Effector CD8-positive, alpha-beta T cell (primary cell): Measurements from ENCODE around the gene RPS26.
"Not testable (repeated sequence)": the region's sequence is repeated elsewhere in the genome, so short reads cannot be mapped to it uniquely, and the experiment has no call there.

Experiments
- DNase-seq: peaks from one replicate; lab custom pipeline; 2025; lab: John Stamatoyannopoulos, UW

Gene RPS26

DNA sequence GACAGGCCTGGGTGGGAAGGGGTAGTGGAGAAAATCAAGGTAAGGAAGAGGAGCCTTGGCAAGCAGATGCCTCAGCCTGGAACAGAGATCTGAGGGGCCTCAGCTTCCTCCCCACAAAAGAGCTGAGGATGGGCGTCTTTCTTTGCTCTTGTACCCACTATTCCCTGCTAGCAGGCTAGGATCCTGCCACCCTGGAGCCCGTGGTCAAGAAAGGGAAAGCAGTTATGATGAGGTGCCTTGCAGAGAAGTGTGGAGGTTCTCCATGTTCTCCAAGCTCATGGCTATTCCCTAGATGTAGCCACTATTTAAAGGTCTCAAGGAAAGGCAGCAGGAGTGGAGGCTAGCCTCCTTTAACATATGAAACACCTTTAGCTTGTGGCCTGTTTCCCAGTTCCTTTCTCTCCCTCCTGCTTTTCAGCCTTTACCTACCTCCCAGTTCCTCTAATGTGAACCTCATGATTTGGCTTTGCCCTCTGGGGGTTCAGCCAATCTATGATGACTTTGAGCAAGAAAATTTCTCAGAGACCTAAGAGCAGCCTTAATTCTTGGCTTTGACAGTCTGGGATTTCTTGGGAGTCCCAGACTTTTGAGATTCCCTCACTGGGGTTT lies 19.7 kb upstream of the RPS26 start:
- DNase-seq: no peak

DNA sequence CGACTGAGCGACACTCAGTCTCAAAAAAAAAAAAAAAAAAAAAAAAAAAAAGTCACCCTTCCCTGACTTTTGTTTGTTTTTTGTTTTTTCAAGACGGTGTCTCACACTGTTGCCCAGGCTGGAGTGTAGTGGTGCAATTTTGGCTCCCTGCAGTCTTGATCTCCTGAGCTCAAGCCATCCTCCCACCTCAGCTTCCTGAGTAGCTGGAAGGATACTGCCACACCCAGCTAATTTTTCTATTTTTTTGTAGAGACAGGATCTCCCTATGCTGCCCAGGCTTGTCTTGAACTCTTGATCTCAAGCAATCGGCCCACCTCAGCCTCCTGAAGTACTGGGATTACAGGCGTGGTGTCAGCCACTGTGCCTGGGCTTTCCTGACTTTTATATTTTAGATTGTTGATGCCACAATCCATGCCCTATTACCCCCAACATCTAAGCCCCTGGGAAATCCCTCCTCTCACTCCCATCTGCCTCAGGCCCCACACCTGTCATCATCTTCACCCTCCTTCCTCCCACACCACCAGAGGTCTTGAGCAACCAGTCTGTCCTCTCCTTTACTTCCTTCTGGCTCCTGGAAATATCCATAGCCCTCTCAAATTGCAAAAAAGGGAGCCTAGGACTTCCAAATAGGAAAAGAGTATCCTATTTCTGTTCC lies 13.1 kb upstream of the RPS26 start:
- DNase-seq: no peak

DNA sequence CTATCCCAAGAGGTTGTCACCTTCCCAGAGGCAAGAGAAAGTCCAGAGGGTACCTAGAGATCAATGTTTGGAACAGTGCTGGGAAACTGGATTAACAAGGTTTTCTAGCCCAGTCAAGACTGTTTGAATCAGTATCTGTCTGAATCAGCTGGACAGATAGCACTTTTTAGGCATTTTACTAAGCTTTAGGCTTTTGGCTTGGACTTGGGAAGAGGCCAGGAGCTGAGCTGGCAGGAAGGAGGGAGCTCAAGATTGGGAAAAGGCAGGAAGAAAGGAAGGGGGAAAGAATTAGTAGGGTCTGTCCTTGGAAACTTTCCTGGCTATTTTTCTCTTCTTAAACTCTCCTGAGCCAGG lies 12.6 kb upstream of the RPS26 start:
- no peak for DNase-seq

DNA sequence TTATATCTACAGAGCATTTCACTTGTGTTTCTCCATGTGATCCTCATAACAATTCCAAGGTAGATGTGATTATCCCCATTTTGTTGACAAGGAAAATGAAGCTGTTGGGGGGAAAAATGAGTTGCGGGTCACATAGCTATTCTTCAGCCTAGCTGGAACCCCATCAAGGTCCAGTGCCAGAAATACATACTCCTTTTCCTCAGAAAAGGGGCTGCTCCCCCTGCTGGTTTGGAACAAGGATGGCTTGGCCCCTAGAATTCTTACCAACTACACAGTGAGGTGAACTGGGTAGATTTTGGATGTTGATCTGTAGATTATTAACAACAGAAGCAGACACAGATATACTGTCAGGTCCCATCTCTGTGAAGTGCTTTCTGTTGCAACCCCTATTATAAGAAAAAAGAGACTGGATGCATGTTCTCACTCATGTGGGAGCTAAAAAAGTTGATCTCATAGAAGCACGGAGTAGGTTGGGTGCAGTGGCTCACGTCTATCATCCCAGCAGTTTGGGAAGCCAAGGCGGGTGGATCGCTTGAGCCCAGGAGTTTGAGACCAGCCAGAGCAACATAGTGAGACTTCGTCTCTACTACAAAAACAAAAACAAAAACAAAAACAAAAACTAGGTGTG lies 11.9 kb upstream of the RPS26 start:
- DNase-seq: peak; percentile 8

DNA sequence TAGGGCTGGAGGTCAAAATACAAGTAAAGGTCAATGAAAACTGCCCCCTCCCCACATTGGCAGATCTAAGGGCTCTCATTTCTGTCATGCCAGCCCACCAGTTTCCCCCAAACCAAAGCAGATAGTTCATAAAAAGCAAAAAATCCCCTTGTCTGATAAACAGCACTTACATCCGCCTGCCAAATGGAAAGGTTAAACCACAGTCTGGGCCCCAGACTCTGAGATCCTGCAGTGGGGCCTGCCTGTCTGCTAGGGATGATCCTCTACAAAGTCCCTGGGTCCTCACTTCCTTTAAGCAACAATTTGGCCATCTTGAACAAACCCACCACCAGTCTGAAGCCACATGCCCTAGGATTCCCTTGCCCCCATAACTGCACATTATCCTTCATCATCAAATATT lies 9.7 kb upstream of the RPS26 start:
- no peak for DNase-seq

DNA sequence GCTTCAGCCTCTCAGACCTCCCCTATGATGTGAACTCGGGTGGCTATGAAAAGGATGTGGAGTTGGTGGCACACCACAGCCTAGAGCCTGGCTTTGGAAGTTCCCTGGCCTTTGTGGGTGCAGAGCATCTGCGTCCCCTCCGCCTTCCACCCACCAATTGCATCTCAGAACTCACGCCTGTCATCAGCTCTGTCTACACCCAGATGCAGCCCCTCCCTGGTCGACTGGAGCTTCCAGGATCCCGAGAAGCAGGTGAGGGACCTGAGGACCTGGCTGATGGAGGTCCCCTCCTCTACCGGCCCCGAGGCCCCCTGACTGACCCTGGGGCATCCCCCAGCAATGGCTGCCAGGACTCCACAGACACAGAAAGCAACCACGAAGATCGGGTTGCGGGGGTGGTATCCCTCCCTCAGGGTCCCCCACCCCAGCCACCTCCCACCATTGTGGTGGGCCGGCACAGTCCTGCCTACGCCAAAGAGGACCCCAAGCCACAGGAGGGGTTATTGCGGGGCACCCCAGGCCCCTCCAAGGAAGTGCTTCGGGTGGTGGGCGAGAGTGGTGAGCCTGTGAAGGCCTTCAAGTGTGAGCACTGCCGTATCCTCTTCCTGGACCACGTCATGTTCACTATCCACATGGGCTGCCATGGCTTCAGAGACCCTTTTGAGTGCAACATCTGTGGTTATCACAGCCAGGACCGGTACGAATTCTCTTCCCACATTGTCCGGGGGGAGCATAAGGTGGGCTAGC lies 7.0 kb upstream of the RPS26 start:
- DNase-seq: no peak

DNA sequence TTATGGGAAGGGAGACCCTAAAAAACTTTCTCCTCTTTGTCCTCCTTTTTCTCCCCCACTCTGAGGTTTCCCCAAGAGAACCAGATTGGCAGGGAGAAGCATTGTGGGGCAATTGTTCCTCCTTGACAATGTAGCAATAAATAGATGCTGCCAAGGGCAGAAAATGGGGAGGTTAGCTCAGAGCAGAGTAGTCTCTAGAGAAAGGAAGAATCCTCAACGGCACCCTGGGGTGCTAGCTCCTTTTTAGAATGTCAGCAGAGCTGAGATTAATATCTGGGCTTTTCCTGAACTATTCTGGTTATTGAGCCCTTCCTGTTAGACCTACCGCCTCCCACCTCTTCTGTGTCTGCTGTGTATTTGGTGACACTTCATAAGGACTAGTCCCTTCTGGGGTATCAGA lies 4.6 kb upstream of the RPS26 start:
- no peak for DNase-seq

DNA sequence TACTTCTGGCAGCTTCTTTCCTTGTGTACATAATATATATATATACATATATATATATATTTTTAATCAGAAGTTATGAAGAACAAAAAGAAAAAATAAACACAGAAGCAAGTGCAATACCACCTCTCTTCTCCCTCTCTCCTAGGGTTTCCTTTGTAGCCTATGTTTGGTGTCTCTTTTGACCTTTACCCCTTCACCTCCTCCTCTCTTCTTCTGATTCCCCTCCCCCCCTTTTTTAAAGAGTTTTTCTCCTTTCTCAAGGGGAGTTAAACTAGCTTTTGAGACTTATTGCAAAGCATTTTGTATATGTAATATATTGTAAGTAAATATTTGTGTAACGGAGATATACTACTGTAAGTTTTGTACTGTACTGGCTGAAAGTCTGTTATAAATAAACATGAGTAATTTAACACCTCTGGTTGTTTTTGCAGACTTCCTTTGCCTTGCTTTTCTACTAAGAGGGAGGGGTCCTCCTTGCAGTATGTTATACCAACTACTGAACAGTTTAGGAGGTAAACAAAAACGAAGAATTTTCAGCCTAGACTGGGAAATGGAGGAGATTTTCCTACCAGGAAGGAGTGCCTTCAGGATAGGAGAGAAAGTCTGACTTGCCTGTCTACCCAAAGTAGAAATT lies 3.6 kb upstream of the RPS26 start:
- no peak for DNase-seq

DNA sequence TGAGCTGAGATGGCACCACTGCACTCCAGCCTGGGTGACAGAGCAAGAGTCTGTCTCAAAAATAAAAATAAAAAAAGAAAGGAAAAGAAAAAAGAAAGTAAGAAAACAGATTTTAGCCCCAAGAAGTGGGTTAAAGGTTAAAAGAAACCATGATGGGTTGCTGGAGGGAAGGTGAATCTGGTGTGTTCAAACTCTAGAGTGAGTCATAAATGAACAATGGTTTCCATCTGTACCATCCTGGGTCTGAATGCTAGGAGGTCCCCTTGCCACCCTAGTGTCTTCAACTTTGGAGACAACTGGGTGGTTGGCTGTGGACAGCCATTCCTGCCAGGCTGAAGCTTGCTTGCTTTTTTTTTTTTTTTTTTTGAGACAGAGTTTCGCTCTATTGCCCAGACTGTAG lies 1.6 kb upstream of the RPS26 start:
- no peak for DNase-seq

DNA sequence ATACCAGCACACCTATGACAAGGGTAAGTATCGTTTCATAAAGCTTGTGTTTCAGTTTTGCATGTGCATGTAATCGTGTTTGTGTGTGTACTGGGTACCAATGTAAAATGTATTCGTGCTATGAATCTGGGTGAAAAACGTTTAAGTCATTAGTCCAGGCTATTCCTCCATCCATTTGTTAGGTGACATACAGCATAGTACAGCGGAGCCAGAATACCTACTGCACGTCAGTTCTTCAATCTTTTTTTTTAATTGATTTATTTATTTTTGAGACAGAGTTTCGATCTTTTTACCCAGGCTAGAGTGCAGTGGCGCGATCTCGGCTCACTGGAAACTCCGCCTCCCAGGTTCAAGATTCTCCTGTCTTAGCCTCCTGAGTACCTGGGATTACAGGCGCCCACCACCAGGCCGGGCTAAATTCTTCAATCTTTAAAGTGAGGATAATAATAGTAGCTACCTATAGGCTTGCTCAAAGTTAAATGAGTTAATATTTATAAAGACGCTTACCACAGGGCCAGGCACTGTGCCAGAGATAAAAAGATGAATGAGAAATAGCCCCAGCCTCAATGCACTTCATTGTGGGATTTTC lies 661 bp upstream of the RPS26 start:
- DNase-seq: no peak

DNA sequence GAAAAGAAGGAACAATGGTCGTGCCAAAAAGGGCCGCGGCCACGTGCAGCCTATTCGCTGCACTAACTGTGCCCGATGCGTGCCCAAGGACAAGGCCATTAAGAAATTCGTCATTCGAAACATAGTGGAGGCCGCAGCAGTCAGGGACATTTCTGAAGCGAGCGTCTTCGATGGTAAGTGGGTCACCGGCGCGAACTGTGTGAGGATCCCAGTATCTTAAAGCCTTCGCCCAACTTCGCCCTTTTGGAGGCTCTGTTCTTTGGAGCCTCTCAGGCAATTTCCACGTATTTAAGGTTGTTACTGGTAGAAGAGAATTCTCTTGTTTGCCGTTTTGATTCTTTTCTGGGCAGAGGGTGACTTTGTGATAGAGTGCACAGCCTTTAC lies 704 bp downstream of the RPS26 start:
- not testable (repeated sequence) for DNase-seq

DNA sequence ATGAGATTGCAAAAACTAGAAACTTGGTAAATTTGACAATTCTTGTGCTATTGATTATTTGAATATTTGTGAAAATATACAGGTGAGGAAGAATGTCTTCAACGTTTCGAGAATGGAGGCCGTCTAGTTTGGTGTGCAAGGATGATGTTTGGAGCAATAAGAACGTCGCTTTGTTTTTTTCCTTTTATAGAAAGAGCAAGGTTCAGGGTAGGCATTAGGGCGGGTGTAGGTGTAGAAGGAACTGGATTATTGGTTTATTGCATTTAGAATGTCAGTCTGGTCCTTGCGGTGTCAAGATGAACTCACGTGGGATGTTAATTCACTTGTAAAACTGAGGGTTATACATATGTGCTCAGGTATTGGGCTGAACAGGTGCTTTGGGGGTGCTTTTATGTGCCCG lies 1.1 kb downstream of the RPS26 start:
- DNase-seq: no peak

DNA sequence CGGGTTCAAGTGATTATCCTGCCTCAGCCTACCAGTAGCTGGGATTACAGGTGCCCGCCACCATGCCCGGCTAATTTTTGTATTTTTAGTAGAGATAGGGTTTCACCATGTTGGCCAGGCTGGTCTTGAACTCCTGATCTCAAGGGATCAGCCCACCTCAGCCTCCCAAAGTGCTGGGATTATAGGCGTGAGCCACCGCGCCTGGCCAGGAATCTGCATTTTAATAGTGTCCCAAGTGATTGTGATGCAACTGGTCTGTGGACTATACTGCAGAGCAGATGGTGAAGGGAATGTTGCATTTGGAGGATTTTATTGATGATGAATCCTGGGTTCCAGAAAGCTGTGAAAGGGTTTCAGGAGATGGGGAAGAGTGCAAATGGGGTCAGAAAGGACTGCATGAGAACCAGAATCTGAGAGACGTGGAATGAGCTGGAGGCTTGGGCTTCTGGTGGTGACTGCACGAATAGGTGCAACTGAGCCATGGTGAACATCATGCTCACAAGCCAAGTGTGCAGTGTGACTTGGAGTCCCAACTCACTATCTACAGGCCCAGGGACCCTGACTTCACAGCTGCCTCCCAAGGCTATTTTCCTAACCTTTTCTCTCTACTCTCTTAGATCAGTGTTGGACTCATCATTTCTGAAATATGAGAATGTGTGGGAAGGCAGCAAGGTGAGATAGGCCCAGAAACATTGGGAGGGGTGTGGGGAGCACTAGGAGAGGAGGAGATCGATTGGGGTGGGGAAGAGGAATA lies 4.5 kb downstream of the RPS26 start:
- DNase-seq: no peak

DNA sequence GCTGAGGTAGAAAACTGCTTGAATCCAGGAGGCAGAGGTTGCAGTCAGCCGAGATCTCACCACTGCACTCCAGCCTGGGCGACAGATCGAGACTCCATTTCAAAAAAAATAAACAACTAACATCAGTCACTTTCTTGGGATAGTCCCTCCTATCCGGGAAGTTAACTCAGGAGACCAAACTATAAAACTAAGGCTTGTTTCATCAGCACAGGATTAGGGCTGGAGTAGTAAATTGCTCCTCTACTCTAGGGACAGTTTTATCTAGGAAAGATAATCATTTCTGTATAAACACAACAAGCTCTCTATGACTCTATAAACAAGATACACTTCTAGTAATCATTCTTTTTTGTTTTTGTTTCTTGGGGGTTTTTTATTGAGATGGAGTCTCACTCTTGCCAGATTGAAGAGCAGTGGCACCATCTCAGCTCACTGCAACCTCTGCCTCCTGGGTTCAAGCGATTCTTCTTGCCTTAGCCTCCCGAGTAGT lies 11.7 kb downstream of the RPS26 start:
- DNase-seq: no peak

DNA sequence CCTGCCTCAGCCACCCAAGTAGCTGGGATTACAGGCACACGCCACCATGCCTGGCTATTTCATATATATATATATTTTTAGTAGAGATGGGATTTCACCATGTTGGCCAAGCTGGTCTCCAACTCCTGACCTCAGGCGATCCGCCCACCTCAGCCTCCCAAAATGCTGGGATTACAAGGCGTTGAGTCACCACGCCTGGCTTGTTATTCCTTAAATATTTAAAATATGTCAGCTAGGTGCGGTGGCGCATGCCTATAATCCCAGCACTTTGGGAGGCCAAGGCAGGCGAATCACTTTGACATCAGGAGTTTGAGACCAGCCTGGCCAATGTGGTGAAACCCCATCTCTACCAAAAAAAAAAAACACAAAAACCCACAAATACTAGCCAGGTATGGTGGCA lies 18.2 kb downstream of the RPS26 start:
- DNase-seq: not testable (repeated sequence)

DNA sequence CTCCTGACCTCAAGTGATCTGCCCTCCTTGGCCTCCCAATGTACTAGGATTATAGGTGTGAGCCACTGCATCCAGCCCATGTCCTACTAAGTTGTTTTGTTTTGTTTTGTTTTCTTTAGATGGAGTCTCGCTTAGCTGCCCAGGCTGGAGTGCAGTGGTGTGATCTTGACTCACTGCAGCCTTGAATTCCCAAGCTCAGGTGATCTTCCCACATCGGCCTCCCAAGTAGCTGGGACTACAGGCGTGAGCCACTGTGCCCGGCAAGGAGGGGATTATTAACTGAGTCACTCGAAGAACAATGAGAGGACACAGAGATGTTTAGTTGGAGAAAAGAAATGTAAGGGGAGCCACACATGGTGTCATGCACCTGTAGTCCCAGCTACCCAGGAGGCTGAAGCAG lies 20.3 kb downstream of the RPS26 start:
- no peak for DNase-seq

DNA sequence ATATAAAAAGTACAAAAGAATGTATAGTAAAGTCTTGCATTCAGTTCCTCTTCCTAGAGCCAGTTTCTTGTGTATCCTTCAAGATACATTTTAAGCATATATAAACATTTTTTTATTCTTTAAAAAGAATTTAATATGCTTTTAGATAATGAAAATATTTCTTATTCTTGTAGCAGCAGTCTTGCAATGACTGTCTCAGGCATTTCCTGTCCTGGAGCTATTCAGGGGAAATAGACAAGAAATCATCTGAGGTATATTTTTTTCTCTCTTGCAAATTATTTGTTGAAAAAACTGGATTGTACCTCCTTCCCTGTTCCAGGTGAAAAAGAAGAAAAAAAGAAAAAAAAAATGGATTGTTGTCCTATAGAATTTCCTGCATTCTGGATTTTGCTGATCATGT lies 21.3 kb downstream of the RPS26 start:
- no peak for DNase-seq

DNA sequence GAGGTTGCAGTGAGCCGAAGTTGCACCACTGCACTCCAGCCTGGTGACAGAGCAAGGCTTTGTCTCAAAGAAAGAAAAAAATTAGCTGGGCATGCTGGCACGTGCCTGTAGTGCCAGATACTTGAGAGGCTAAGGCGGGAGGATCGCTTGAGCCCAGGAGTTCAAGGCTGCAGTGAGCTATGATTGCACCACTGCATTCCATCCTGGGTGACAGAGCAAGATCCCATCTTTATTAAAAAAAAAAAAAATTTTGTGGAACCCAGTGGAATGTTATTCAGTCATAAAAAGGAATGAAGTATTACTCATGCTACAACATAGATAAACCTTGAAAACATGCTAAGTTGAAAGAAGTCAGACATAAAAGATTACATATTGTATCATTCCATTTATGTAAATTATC lies 29.9 kb downstream of the RPS26 start:
- no peak for DNase-seq

DNA sequence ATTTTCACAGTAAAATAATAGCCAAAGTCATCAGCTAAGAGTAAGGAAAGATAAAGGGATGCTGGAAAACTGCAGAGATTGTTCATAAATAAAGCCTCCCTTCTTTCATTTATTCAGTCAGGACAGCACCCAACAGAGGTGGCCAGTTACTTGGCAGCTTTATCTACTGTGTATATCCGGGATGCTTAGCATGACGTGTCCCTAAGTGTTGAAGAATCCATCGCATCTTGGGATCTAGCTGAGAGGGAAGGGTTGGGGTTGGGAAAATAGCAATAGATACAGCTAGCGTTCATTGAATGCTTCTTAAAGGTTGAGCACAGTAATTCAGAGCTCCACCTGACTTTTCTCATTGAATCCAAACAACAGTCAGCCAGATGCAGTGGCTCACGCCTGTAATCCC lies 32.7 kb downstream of the RPS26 start:
- no peak for DNase-seq

DNA sequence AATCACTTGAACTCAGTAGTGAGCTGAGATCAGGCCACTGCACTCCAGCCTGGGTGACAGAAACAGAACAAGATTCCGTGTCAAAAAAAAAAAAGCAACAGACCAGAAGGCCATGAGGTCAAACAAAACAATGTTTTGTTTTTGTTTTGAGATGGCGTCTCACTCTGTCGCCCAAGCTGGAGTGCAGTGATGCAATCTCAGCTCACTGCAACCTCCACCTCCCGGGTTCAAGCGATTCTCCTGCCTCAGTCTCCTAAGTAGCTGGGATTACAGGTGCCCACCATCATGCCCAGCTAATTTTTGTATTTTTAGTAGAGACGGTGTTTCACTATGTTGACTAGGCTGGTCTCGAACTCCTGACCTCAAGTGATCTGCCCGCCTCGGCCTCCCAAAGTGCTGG lies 36.2 kb downstream of the RPS26 start:
- not testable (repeated sequence) for DNase-seq

DNA sequence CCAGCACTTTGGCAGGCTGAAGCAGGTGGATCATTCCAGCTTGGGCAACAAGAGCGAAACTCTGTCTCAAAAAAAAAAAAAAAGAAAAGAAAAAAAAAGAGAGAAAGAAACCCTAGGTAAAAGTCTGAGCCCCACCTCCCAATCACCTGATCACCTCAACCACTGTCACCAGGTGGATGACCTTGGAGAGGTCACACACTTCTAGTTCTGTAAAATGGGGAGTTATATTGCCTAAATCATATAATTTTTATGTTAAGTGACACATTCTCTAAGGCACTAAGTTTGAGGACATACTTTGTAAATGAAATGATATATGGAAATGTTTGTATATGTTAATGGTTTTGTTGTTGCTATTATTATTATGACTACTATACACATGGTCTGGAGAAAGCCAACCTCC lies 36.7 kb downstream of the RPS26 start:
- DNase-seq: no peak
